GM23248 (cell line): ENCODE data around the gene SVIP.

Source experiments
- EZH2 ChIP-seq: fragments of 200-600 bp; sonication (generic); IDR thresholded peaks from 2 replicates; pipeline ENCODE4 v1.6.1; 2018; ENCODE audit warnings: antibody characterized with exemption, mild to moderate bottlenecking; ENCODE audit not compliant: insufficient read depth, poor library complexity, severe bottlenecking
- EZH2phosphoT487 ChIP-seq: fragments of 200-600 bp; sonication (generic); IDR thresholded peaks from 2 replicates; pipeline ENCODE4 v1.6.1; 2018; ENCODE audit warnings: antibody characterized with exemption, moderate library complexity, mild to moderate bottlenecking, low read depth; ENCODE audit not compliant: insufficient read depth

- no peak for TF ChIP-seq EZH2
- no peak for TF ChIP-seq EZH2phosphoT487
These were observed 17.1 kb upstream of the SVIP start for GRCh38 chr11:22846726-22847125.
